HG03095 (cell line): ENCODE data around the gene STRBP.
"Not testable (repeated sequence)": the region's sequence is repeated elsewhere in the genome, so short reads cannot be mapped to it uniquely, and the experiment has no call there.

Source experiments
- ATAC-seq: cut with Tn5 transposase; IDR thresholded peaks from one replicate; pipeline ENCODE4 v1.9.1; 2021; ENCODE audit warnings: moderate library complexity; ENCODE audit not compliant: unreplicated experiment

STRBP gene

DNA sequence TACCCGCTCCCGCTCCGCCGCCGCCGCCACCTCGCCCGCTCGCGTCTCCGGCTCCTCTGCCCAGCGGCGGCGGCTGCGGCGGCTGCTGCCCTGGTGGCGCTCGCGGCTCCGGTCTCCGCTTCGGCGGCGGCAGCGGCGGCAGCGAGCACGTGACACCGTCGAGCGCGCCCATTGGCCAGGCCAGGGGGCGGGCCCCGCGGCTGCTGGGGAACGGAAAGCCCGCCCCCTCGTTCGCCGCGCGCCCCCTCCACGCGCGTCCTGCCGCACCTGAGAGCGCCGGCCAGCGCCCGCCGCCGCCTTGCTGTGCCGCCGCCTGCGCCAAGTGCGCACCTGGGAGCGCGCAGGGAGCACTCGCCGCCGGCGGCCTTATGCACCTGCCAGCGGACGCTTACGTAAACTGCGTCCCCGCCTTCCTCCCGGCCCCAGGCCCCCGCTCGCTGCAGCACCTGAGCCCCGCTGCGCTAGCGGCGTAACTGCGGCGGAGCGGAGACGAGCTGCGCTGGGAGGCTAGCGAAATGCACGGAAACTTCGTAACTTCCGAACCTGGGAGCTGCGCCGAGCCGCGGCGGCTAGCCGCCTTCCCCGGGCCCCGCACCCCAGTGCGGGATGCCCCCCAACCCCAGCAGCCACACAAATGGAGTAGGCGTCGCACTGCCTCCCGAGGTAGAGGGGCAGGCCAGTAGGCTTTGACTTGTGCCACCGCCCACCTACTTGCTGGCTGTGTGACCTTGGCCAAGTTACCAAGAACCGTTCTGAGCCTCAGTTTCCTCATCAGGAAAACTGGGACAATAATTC lies at the start of gene STRBP:
STRBP (minus strand) TSS at position 122 of the 795 bp plus-strand sequence. CDS start 84,452 bp downstream, outside the sequence.
- peak; percentile 90 for ATAC-seq

DNA sequence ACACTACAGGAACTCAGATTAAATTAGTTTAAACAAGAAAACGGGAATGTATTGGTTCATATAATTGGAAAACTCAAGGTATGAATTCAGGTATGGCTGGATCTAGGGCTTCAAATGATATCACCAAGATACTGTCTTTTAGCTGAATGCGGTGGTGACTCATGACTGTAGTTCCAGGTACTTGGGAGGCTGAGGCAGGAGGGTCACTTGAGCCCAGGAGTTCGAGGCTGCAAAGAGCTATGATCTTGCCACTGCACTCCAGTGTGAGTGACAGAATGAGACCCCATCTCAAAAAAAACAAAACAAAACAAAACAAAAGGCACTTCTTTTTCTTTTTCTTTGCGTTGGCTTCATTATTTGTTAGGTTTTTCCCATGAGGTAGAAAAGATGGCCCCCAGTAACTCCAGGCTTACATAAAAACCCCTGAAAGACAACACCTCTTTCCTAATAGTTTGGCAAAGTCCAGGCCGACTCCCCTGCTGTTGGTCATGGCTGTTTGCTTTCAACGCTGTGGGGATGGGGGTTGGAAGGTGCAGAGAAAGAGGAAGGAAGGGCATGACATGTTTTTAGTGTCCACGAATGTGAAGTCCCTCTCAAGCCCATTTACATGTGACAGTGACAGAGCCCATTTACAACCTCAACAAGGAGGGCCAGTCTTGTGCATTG lies 47.8 kb upstream of the STRBP start:
- ATAC-seq, result no peak

DNA sequence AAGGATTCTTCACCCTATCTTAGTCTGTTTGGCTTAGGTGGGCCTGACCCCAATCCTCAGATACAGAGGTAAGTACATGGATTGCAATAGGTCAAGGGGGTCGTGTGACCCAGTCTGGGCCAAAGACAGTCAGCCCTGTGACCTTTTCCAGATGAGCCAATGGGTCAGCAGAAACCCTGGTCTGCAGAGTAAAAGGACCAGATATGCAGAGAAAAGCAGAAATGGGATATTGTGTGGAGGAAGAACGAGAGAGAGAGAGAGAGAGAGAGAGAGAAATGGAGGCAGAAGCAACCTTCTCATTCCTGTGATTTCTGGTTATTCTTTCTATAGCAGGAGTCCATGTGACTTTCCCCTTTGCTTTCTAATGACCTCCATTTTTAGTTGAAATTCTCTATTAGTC lies 47.2 kb upstream of the STRBP start:
- ATAC-seq, result no peak

DNA sequence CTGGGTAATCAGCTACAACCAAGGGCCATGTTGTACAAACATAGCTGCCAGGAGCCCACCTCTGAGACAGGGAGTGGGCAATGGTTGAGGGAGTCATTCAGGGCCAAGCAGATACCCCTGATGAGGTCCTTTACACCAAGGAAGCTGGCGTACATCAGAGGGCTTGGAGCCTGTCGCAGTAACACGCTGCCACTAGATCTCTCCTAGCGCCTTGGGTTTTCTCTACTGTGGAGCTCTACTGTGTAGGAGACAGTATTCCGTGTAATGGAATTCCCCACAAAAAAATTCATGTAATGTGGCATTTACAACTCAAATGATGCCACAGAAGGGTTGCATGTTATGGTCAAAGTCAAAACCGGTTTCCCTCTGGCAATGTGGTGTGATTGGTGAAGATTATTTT lies 46.2 kb upstream of the STRBP start:
- no peak for ATAC-seq

DNA sequence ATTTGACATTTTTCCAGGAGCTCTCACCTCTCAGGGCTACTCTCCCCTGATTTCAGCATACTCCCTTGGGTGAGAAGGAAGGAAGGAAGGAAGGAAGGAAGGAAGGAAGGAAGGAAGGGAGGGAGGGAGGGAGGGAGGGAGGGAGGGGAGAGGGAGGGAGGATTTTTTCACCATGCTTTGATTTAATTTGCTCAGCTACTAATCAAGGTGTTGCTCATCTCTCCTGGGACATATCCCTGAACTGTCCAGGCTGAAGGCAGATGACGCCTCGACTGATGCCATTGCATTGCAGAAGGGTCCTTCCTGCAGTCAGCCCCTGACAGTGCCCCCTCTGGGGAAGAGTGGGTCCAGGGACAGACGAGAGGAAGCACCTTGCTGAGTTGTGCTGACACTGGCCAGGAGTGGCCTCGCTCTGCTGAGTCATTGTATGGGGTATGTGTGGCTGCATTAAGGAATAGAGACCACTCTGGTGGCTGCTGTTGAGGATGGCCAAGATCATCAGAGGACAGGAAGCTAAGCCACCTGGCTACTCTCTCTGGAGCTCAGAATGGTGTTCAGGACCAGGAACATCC lies 44.0 kb upstream of the STRBP start:
- ATAC-seq, result no peak

DNA sequence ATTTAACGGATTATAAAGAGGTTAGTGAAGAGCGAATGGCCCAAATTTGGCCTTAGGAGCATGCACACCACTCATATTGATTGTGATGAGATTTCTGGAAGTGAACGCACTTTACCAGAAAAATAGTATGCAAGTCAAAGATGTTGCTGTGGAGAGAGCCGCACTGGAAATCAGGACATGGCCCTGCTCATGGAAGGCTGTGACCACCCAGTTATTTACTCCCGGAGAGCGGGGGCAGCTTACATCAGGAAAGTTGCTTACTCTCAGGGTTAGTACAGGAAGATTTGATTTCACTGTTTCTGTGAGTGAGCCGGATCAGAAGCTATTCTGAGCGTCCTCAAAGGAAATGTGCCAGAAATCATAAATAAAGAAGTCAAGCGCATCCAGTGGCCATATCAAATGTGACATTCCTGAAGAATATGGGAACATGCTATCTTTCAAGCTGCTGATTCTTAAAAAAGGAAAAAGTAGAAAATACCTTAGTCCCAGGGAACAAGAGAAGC lies 42.9 kb upstream of the STRBP start:
- no peak for ATAC-seq

DNA sequence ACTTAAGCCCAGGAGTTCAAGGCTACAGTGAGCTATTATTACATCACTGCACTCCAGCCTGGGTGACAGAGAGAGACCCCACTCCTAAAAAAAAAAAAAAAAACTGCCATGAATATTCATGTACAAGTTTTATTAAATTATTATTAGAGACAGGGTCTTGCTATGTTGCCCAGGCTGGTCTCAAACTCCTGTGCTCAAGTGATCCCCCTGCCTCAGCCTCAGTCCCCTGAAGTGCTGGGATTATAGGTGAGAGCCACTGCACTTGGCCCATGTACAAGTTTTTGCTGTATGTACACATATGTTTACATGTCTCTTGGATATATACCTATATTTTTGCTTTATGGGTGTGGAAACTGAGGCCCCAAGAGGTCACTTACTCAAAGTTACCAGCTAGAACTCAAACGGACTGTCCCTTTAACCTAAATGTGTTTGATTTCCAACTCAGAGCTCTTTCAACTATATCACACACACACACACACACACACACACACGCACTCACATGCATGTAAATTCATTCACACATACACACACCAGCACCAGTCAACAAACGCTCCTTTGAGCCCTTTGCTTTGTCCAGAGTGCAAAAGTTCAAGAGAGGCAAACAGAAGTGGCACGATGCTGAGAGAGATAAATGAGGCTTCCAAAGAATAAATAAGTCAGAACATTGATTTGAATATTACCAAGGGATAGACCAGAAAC lies 42.3 kb upstream of the STRBP start:
- ATAC-seq, result no peak

DNA sequence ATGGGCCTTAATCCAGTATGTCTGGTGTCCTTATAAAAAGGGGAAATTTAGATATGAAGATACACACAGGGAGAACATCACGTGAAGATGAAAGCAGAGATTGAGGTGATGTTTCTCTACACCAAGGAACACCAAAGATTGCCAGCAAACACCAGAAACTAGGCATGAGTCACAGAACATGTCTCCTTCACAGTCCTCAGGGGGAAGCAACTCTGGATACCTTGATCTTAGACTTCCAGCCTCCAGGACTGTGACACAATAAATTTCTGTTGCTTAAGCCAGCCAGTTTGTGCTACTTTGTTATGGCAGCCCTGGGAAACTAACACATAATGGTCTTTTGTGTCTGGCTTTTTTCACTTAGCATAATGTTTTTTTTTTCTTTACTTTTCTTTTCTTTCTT lies 41.2 kb upstream of the STRBP start:
- ATAC-seq, result no peak

DNA sequence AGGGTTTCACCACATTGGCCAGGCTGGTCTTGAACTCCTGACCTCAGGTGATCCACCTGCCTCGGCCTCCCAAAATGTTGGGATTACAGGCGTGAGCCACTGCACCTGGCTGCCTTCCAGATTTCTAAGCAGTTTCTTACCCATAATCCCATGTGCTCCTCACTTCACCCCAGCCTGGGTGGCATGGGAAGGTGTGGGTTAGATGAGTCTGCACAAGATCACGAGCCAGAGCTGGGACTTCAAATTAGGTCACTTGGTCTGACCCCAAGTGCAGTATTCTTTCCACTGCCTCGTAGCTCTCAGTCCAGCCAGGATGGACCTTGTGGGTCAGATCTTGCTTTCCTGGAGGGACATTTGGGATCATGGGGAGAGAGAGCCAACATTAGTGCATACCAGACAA lies 37.5 kb upstream of the STRBP start:
- ATAC-seq, result no peak

DNA sequence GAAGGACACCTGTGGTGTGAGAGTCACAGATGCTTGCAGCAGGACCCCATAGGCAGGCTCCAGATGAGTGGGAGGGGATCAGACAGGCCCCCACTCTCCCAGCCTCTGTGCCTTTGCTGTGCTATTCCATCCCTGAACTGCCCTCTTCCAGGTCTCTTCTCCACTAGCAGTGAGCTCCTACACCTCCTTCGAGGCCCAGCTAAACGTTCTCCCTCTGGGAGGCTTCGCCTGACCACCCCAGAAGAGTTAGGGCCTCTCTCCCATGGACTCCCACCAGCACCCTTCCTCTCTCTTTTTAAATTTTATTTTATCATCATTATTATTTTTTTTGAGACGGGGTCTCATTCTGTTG lies 35.9 kb upstream of the STRBP start:
- no peak for ATAC-seq

DNA sequence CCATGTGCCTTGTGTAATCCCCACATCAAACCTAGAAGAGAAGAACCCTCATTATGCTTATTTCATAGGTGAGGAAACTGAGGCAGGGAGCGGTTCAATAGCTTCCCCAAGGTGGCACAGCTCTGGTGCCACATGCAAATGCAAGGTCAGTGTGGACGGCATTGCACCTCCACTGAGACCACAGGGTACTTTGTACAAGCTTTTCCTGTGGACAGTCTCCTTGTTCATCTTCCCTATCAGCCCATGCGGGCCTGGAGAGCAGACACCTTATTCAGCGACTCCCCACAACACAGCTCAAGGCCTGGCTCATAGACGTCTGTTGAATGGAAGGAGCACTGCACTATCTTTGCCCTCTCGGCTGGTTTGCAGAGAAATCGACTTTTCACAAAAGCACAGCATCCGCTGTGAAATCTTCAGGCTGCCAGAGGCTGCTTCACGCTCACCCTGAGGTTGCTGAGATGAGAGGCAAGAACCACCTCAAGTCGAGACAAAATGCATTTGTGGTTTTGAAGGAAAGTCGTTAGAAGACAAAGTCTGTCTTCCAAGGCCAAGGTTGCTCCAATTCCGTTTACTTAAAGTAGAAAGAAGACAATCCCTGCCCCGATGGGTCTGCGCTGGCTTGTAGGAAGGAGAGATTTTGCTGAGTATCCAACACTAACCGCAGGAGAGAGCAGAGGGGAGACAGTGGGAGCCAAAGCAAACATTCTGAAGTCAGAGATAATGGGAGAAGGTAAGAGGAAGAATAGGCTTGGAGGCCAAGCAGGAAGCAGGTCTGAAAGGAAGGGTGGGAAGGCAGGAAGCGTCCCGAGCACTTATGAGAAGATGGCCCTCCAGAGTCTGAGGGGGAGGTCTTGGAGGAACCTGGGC lies 34.2 kb upstream of the STRBP start:
- no peak for ATAC-seq

DNA sequence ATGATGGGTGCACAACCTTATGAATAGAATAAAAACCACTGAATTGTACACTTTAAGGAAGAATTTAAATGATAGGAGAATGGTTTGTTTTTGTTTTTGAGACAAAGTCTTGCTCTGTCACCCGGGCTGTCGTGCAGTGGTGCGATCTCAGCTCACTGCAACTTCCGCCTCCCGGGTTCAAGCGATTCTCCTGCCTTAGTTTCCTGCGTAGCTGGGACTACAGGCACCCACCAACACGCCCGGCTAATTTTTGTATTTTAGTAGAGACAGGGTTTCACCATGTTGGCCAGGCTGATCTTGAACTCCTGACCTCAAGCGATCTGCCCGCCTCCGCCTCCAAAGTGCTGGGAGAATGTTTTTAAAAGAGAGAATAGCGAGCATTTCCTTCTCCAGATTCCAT lies 33.5 kb upstream of the STRBP start:
- not testable (repeated sequence) for ATAC-seq

DNA sequence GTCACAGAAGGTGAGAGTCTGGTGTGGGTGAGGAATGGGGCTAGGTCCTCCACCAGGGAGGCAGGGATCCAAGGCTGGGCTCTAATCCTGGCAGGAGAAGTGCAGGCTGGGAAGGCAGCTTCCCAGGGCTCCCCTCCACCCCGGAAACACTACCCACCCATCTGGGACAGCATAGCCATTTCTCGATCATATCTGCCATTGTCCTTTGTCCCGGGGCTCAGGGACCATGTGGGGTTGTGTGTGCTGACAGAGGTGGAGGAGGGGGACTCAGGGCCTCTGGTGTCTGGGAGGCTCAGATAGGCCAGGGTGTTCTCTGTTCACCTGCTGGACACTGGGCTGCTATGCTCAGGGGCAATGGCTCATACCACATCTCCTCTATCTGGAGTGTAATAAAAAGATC lies 32.2 kb upstream of the STRBP start:
- ATAC-seq, result no peak

DNA sequence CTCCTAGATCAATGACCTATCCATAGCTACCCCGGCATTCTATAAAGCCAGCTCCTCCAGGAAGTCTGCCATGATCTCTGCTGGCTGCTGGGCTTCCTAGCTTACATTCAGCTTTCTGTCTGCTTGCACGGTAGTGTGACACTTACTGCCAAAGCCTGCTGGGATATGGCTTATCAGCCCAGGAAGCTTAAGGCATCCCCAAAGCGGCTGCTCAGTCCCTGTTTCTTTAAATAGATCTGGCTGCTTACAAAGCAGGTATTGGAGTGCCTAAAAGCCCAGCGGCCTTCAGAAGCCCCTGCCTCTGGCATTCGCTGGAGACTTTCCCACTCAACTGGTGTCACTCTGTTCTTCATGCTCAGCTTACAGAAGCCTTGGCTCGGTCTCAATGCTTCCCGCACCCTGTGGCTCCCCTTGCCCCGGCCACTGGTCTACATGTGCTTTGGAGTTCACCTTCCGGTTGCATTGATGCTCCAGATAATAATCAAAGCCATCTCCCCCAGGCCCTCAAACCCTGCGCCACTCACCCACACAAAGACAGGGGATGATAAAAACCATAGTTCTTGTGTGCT lies 31.3 kb upstream of the STRBP start:
- no peak for ATAC-seq

DNA sequence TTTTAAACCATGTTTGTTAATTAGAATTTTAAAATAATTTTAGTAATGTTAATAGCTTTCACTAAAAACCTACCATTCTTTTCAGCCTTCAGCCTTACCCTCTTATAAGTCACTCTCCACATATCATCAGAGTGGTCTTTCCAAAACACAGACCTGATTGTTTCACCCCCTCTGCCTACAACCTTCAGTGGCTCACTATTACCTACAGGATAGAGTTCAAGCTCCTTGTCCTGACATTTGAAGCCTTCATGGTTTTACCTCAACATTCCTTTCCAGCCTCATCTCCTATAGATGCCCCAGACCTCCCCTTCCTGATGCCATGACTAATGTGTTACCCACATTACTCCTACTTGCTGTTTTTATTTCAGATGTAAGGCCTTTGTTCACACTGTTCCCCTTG lies 27.8 kb upstream of the STRBP start:
- no peak for ATAC-seq

DNA sequence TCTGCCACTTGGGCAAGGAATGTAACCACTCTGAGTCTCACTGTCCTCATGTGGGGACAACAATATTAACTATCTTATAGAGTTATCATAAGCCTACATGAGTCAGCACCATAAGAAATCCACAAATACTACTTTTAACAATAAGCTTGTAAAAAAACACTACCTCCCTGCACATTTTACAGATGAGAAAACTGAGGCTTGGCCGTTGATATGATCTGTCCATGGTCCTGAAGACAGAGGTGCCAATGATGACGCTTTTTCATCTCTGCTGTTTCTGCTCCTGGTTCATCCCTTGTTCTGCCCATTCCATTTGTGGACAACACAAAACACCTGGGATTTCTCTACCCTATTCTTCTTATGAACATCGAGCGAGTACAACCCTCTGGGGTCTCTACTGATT lies 23.4 kb upstream of the STRBP start:
- ATAC-seq, result no peak

DNA sequence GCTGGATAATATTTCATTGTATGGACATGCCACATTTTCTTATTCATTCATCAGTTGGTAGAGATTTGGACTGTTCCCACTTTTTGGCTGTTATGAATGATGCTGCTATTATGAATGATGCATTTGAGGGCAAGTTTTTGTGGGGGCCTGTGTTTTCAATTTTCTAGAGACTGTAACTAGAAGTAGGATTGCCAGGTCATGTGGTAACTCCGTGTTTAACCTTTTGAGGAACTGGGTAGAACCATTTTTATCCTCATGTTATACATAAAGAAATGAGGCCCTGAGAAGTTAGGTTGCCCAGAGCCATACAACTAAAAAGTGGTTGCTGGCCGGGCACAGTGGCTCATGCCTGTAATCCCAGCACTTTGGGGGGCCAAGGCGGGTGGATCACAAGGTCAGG lies 22.4 kb upstream of the STRBP start:
- no peak for ATAC-seq

DNA sequence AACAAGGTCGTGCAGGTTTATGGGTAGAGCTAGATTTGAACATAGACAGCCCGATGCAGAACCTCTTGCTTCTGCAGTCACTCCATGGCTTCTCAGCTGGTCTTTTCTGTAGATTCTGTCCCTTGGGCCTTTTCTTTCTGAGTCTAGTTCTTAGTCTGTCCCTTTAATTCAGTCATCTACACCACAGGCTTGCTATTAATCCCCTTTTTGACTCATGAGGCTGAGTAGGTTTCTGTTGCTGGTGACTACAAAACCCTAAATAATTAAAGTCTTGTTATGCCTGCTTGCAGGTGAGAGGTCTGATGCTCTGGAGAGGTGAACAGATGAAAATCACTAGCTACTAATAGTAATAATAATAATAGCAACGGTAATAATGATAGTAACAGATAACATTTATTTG lies 19.3 kb upstream of the STRBP start:
- no peak for ATAC-seq

DNA sequence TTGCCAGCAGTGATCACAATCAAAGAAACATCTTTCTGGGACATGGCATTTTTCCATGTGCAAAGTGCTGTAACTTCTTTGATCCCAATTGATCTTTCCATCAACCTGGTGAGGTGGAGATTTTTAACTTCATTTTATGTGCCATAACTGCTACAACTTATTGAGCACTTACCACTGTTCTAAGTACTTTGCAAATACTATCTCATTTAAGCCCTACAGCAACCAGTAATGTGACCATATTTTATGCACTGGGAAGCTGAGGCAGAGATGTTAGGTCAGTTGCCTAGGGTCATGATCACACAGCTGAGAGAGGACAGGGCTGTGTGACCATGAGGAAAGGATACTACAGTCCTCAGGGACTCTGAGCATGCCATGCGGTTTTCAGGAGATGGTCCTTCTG lies 17.9 kb upstream of the STRBP start:
- no peak for ATAC-seq

DNA sequence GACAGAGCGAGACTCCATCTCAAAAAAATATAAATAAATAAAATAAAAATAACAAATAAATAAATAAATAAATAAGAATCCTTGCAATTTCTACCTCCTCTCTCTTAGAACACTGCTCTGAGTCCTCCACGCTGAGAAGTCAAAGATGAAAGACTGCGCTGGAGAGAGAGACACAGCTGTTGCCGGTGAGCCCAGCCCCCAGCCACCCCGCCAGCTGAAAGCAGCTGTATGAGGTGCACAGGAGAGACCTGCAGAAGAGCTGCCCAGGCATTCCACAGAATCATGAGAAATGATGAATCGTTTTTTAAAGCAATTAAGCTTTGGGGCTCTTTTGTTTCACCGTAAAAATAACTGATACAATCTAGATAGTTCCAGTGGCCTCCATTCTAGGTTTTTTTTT lies 16.3 kb upstream of the STRBP start:
- no peak for ATAC-seq
